ENCODE results near the gene PLCB1.

DNA sequence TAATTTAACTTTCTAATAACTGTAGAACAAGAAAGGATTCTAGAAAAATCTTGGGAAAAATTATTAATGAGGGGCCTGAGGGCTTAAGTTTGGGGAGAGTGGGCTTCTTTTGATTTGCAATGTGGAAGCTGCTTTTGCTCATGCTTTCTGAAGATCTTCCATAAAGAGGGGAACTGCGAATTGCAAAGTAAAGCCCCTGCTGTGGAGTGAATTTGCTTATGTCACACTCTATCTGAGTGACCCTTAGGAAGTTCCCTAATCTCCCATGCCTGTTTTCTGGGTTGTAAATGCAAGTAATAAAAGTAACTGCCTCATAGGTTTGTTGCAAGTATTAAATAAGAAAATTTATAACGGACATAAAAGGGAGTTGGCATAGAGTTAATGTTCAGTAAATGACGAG is 301.2 kb downstream of the PLCB1 start:
- TF ChIP-seq, protein P1, sequence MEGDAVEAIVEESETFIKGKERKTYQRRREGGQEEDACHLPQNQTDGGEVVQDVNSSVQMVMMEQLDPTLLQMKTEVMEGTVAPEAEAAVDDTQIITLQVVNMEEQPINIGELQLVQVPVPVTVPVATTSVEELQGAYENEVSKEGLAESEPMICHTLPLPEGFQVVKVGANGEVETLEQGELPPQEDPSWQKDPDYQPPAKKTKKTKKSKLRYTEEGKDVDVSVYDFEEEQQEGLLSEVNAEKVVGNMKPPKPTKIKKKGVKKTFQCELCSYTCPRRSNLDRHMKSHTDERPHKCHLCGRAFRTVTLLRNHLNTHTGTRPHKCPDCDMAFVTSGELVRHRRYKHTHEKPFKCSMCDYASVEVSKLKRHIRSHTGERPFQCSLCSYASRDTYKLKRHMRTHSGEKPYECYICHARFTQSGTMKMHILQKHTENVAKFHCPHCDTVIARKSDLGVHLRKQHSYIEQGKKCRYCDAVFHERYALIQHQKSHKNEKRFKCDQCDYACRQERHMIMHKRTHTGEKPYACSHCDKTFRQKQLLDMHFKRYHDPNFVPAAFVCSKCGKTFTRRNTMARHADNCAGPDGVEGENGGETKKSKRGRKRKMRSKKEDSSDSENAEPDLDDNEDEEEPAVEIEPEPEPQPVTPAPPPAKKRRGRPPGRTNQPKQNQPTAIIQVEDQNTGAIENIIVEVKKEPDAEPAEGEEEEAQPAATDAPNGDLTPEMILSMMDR (optimal IDR thresholded peaks at IDR 0.05 in 1 of 3, IDR thresholded peaks at IDR 0.05 in 1 of 3, conservative IDR thresholded peaks at IDR 0.05 in 1 of 3; ENCODE audit: extremely low read depth in 1 of 3, insufficient read depth in 2 of 3, low read length in 3 of 3), result no peak
- no peak for TF ChIP-seq EZH2 (IDR thresholded peaks at IDR 0.05; ENCODE audit: low read length)

All from keratinocyte (primary cell).